ENCODE measurements around the gene ARHGEF7. TPM values are rescaled to one million over a fixed set of nuclear protein-coding genes. Genes with fewer than 3 reads are reported as not detected.

The ARHGEF7 gene
- total RNA-seq, 4 donors from 2014 or later: 42.8 to 125 (median 61.1) TPM

DNA sequence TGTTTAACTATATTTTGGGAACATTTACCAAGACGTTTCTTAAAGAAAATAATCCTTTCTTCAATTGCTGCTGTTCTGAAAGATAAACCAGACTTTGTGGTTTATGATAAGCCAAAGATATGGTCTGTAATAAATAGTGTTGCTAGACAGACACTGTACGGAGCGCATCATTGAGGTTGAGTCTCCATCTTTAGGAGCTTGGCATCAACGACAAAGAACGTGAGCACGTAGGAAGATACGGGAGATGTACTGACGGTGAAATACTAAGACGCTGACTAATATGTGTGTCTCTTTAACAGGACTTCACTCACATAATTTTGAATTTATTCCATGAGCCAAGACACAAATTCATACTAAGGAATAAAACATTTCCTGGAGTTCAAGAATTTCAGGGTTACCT, 221.6 kb downstream of the ARHGEF7 start:
- no peak for TF ChIP-seq POLR2A (IDR thresholded peaks at IDR 0.05)
- TF ChIP-seq, protein P1, sequence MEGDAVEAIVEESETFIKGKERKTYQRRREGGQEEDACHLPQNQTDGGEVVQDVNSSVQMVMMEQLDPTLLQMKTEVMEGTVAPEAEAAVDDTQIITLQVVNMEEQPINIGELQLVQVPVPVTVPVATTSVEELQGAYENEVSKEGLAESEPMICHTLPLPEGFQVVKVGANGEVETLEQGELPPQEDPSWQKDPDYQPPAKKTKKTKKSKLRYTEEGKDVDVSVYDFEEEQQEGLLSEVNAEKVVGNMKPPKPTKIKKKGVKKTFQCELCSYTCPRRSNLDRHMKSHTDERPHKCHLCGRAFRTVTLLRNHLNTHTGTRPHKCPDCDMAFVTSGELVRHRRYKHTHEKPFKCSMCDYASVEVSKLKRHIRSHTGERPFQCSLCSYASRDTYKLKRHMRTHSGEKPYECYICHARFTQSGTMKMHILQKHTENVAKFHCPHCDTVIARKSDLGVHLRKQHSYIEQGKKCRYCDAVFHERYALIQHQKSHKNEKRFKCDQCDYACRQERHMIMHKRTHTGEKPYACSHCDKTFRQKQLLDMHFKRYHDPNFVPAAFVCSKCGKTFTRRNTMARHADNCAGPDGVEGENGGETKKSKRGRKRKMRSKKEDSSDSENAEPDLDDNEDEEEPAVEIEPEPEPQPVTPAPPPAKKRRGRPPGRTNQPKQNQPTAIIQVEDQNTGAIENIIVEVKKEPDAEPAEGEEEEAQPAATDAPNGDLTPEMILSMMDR (IDR thresholded peaks at IDR 0.05): no peak
- WGBS, 2 donors: 92 to 93% methylated on average over 9 of the region's 9 CpGs
- H3K4me3 ChIP-seq (ENCODE audit: low read depth, poor library complexity, severe bottlenecking): no peak overlapping the region
- DNase-seq (ENCODE audit: low spot score in 2 of 2): no peak
- intact Hi-C loops (cut with DNase I; ENCODE audit: low total_unique reads): no loop called here

DNA sequence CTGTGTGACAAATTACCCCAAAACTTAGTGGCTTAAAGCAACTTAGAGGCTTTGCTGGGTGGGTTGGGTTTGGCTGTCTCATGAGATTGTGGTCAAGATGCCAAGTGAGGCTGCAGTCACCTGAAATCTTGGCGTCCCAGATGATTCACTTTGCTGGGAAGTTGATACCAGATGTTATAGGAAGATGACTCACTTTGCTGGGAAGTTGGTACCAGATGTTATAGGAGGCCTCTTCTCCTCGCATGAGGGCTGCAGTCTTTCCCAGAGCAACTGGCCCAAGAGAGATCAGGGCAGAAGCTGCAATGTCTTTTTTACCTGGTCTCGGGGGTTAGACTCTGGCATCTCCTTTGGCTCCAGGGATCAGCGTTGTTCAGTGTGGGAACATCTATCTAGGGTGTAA, 222.1 kb downstream of the ARHGEF7 start:
- TF ChIP-seq, protein P1 (IDR thresholded peaks at IDR 0.05): no peak
- no peak for TF ChIP-seq POLR2A (IDR thresholded peaks at IDR 0.05)
- no peak overlapping the region for H3K4me3 ChIP-seq (ENCODE audit: low read depth, poor library complexity, severe bottlenecking)
- peak in 1 of 2 donors; percentile 29 for DNase-seq (ENCODE audit: low spot score in 2 of 2)
- intact Hi-C loops (cut with DNase I; ENCODE audit: low total_unique reads): no loop called here
- WGBS, 2 donors: 57 to 73% methylated on average over 4 of the region's 4 CpGs

DNA sequence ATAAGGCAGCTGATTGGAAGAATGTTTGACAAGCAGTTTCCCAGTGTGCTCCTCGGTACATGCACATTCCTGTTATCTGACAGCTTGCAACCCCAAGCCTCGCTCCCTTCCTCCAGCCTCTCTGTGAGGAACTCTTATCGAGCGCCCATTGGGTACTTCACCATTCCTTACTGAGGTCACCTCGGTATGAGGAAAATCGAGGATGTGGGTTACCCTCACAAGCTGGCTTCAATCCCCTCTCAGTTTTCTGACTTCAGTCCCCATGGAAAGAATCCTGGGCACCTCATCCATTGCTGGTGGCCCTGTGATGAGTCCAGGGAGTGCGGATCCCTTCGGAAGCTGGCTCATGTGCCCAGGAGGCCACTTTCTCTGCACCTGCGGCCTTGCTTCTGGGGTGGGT, 222.6 kb downstream of the ARHGEF7 start:
- H3K4me3 ChIP-seq (ENCODE audit: low read depth, poor library complexity, severe bottlenecking): no peak overlapping the region
- peak in 1 of 2 donors; percentile 26 for DNase-seq (ENCODE audit: low spot score in 2 of 2)
- 83 to 94% methylated on average over 9 of the region's 9 CpGs for WGBS, 2 donors
- TF ChIP-seq POLR2A (IDR thresholded peaks at IDR 0.05): no peak
- TF ChIP-seq, protein P1 (IDR thresholded peaks at IDR 0.05): no peak
- intact Hi-C loops (cut with DNase I; ENCODE audit: low total_unique reads): no loop called here

DNA sequence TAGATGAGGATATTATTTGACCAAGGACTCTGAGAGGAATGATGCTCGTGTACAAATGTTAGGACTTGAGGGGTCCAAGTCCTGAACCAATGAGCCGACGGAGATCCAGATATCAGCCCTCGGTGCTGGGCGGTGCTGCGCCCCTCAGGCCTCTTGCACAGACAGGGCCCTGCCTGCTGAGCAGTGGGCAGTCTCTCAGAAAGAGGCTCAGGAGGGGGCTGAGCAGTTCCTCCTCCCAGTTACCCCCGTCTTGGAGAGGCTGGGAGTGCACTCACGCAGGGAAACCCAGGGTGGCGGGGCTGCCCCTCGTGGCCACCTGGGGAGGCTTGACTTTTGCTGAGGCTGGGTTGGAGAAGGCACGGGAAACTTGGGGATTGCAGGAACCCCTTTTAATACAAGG, 223.7 kb downstream of the ARHGEF7 start:
- TF ChIP-seq, protein P1 (IDR thresholded peaks at IDR 0.05): no peak
- TF ChIP-seq POLR2A (IDR thresholded peaks at IDR 0.05): no peak
- intact Hi-C loops (cut with DNase I; ENCODE audit: low total_unique reads): no loop called here
- DNase-seq (ENCODE audit: low spot score in 2 of 2): peak in 1 of 2 donors; percentile 48
- 90 to 92% methylated on average over 10 to 11 of the region's 11 CpGs for WGBS, 2 donors
- H3K4me3 ChIP-seq (ENCODE audit: low read depth, poor library complexity, severe bottlenecking): no peak overlapping the region

DNA sequence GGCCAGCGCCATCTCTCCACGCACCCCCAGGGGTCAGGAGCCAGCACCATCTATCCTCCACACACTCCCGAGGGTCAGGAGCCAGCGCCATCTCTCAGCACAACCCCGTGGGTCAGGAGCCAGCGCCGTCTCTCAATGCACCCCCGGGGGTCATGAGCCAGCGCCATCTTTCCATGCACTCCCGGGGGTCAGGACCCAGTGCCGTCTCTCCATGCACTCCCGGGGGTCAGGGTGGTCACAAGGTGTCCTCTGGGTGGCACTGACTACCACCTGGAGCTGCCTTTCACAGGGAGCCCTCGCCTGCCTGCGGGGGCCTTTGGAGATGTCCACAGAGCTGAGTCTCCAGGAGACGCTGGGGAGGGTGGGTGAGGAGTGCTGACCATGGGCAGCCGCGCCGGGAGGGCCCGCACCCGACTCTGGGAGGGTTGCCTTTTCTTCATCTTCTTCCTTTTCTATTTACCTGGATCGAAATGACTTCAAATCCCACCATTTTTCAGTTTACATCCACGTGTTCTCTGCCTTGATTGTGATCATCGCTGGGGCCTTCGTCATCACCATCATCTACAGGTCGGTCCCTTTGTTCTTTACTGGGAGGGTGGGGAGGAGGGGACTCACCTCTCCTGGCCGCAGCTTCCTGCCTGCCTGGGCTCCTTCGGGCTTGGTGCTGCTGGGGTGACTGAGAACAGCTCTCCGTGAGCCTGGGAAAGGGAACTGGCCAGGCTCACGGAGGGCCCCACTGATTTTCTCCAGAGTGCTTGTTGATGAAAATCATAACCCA, 224.4 kb downstream of the ARHGEF7 start:
- peak in 1 of 2 donors; percentile 66 for DNase-seq (ENCODE audit: low spot score in 2 of 2)
- 91 to 92% methylated on average over 29 of the region's 29 CpGs for WGBS, 2 donors
- TF ChIP-seq, protein P1 (IDR thresholded peaks at IDR 0.05): no peak
- no peak for TF ChIP-seq POLR2A (IDR thresholded peaks at IDR 0.05)
- intact Hi-C loops (cut with DNase I; ENCODE audit: low total_unique reads): no loop called here
- no peak overlapping the region for H3K4me3 ChIP-seq (ENCODE audit: low read depth, poor library complexity, severe bottlenecking)

All from lower leg skin (tissue), 4 donors.